ENCODE results near the gene ZCWPW2.

DNA sequence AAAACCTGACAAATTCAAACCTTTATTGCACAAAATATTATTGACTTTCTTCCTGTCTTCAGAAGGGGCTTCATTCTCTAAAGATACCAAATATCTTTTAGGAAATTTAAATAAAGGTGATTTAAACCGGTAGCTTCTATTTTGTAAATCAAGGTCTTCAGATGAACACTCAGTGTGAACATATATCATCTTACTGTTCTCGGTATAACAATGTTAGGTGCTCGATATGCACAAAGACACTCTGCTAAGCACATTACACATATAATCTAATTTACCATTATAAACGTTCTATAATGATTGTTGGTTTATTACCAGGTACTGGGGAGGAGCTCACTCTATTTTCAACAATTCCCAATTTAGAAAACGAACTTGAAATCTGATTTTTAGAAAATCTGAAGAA, 225.5 kb downstream of the ZCWPW2 start:
- TF ChIP-seq, protein P1, sequence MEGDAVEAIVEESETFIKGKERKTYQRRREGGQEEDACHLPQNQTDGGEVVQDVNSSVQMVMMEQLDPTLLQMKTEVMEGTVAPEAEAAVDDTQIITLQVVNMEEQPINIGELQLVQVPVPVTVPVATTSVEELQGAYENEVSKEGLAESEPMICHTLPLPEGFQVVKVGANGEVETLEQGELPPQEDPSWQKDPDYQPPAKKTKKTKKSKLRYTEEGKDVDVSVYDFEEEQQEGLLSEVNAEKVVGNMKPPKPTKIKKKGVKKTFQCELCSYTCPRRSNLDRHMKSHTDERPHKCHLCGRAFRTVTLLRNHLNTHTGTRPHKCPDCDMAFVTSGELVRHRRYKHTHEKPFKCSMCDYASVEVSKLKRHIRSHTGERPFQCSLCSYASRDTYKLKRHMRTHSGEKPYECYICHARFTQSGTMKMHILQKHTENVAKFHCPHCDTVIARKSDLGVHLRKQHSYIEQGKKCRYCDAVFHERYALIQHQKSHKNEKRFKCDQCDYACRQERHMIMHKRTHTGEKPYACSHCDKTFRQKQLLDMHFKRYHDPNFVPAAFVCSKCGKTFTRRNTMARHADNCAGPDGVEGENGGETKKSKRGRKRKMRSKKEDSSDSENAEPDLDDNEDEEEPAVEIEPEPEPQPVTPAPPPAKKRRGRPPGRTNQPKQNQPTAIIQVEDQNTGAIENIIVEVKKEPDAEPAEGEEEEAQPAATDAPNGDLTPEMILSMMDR (IDR thresholded peaks at IDR 0.05): no peak
- TF ChIP-seq POLR2A (IDR thresholded peaks at IDR 0.05): no peak

Measured in lower leg skin (tissue), 3 donors.